Measurements from ENCODE around the gene PHYHD1.

The PHYHD1 gene

GRCh38 chr9:128937310-128938165 is 16.8 kb downstream of the PHYHD1 start:
- H3K27ac ChIP-seq (replicated peaks) = no peak overlapping the region
- TF ChIP-seq REST (IDR thresholded peaks at IDR 0.05; ENCODE audit: insufficient replicate concordance, low read depth) (no peak), CTCF (IDR thresholded peaks at IDR 0.05; ENCODE audit: insufficient read depth, low read length) (no peak), POLR2AphosphoS5 (IDR thresholded peaks at IDR 0.05; ENCODE audit: low read depth) (no peak), SPI1 (IDR thresholded peaks at IDR 0.05; ENCODE audit: borderline replicate concordance, low read depth) (no peak), GABPA (IDR thresholded peaks at IDR 0.05; ENCODE audit: low read depth) (no peak)
- no peak for DNase-seq (ENCODE audit: low read depth in 1 of 2, low spot score in 1 of 2)

GRCh38 chr9:128940271-128940921 is 19.6 kb downstream of the PHYHD1 start:
- H3K27ac ChIP-seq (replicated peaks) = no peak overlapping the region
- no peak overlapping the region for H3K4me3 ChIP-seq (replicated peaks; ENCODE audit: insufficient read depth, low read length)
- no peak for TF ChIP-seq REST (IDR thresholded peaks at IDR 0.05; ENCODE audit: insufficient replicate concordance, low read depth)
- TF ChIP-seq POLR2AphosphoS5 (IDR thresholded peaks at IDR 0.05; ENCODE audit: low read depth) = no peak
- TF ChIP-seq CTCF (IDR thresholded peaks at IDR 0.05; ENCODE audit: insufficient read depth, low read length) = no peak
- TF ChIP-seq SPI1 (IDR thresholded peaks at IDR 0.05; ENCODE audit: borderline replicate concordance, low read depth) = no peak
- no peak for TF ChIP-seq GABPA (IDR thresholded peaks at IDR 0.05; ENCODE audit: low read depth)
- no peak for DNase-seq (ENCODE audit: low read depth in 1 of 2, low spot score in 1 of 2)
- H3K27me3 ChIP-seq (ENCODE audit: insufficient read depth, poor library complexity, severe bottlenecking) = no peaks in the 10 kb centered on the region

More at GRCh38 chr9:128937310-128938165, 16.8 kb downstream of the PHYHD1 start:
- Histone ChIP-seq H3K27me3 (ENCODE audit: insufficient read depth, poor library complexity, severe bottlenecking) (no peaks in the 10 kb centered on the region), H3K4me3 (replicated peaks; ENCODE audit: insufficient read depth, low read length) (no peak overlapping the region)

GRCh38 chr9:128940946-128941755 is 20.4 kb downstream of the PHYHD1 start:
- Histone ChIP-seq H3K4me3 (replicated peaks; ENCODE audit: insufficient read depth, low read length) (no peak overlapping the region), H3K27me3 (ENCODE audit: insufficient read depth, poor library complexity, severe bottlenecking) (no peaks in the 10 kb centered on the region), H3K27ac (replicated peaks) (no peak overlapping the region)
- DNase-seq (ENCODE audit: low read depth in 1 of 2, low spot score in 1 of 2) = no peak
- TF ChIP-seq SPI1 (IDR thresholded peaks at IDR 0.05; ENCODE audit: borderline replicate concordance, low read depth) (no peak), CTCF (IDR thresholded peaks at IDR 0.05; ENCODE audit: insufficient read depth, low read length) (no peak), GABPA (IDR thresholded peaks at IDR 0.05; ENCODE audit: low read depth) (no peak), REST (IDR thresholded peaks at IDR 0.05; ENCODE audit: insufficient replicate concordance, low read depth) (no peak), POLR2AphosphoS5 (IDR thresholded peaks at IDR 0.05; ENCODE audit: low read depth) (no peak)
